OCI-LY7 (cell line): Measurements from ENCODE around the gene TMEM143.

Experiments
- CTCF ChIP-seq: fragments of 200-600 bp; sonication (generic); conservative IDR thresholded peaks from 2 replicates; pipeline ENCODE4 v1.5.1; 2014; ENCODE audit warnings: mild to moderate bottlenecking, antibody characterized with exemption, low read length, moderate library complexity, mixed read lengths
- EZH2phosphoT487 ChIP-seq: fragments of 200-600 bp; sonication (generic); IDR thresholded peaks from 2 replicates; pipeline ENCODE4 v1.6.1; 2018; ENCODE audit warnings: low read depth, borderline replicate concordance, mild to moderate bottlenecking, mixed run types, antibody characterized with exemption, low read length, moderate library complexity, mixed read lengths

- TF ChIP-seq CTCF (no peak), EZH2phosphoT487 (no peak)
Measured at GRCh38 chr19:48361912-48362311, 1.8 kb downstream of the TMEM143 start.
